CD14-positive monocyte (primary cell): ENCODE results near the gene CA10. TPM values are rescaled to one million over a fixed set of nuclear protein-coding genes. Genes with fewer than 3 reads are reported as not detected.

Experiments
- DNase-seq, 3 donors: peaks; one replicate each; pipeline ENCODE4 v3.0.0-alpha.2; 2011 to 2022
- H2AFZ ChIP-seq: 2 replicates; pipeline ENCODE4 v1.6.0; 2012; ENCODE audit warnings: mild to moderate bottlenecking, low read depth, low read length, inconsistent platforms; ENCODE audit not compliant: insufficient read depth, poor library complexity, severe bottlenecking
- H3K27ac ChIP-seq, 2 donors: 1 replicate in 1 of 2; 2 replicates in 1 of 2; pipeline ENCODE4 v1.5.1; 2012 to 2013; ENCODE audit warnings: low read length in 2 of 2, control low read depth in 1 of 2, inconsistent platforms in 1 of 2, low read depth in 1 of 2, mild to moderate bottlenecking in 1 of 2
- H3K27me3 ChIP-seq, 2 donors: one replicate each; pipeline versions ENCODE4 v1.6.0 to v1.6.1; 2011 to 2013; ENCODE audit warnings: low read length in 2 of 2; ENCODE audit not compliant: control insufficient read depth in 2 of 2, insufficient read depth in 2 of 2
- H3K36me3 ChIP-seq, 2 donors: replicated peaks in 1 of 2; 1 replicate in 1 of 2; 2 replicates in 1 of 2; pipeline versions ENCODE4 v1.5.1 to v1.6.1; 2012 to 2013; ENCODE audit warnings: low read length in 2 of 2, control low read depth in 1 of 2, inconsistent platforms in 1 of 2, mild to moderate bottlenecking in 1 of 2; ENCODE audit not compliant: insufficient read depth in 2 of 2, control insufficient read depth in 1 of 2
- H3K4me1 ChIP-seq, 2 donors: 1 replicate in 1 of 2; 2 replicates in 1 of 2; pipeline versions ENCODE4 v1.5.1 to v1.6.1; 2012 to 2013; ENCODE audit warnings: low read length in 2 of 2, control low read depth in 1 of 2, inconsistent platforms in 1 of 2, mild to moderate bottlenecking in 1 of 2, moderate library complexity in 1 of 2; ENCODE audit not compliant: insufficient read depth in 2 of 2, control insufficient read depth in 1 of 2
- H3K4me2 ChIP-seq: replicated peaks from 2 replicates; pipeline ENCODE3; 2012; ENCODE audit warnings: low read length, moderate library complexity, mild to moderate bottlenecking; ENCODE audit not compliant: poor library complexity, severe bottlenecking; ENCODE audit errors: extremely low read depth
- H3K4me3 ChIP-seq, 3 experiments: fragments of 200-600 bp in 1 of 3; sonication (generic) in 1 of 3; replicated peaks in 1 of 3; 1 replicate in 2 of 3; 2 replicates in 1 of 3; pipeline ENCODE4 v1.5.1; 2011 to 2013; ENCODE audit warnings: low read length in 3 of 3, mild to moderate bottlenecking in 3 of 3, control low read depth in 2 of 3, low read depth in 2 of 3, inconsistent platforms in 1 of 3, moderate library complexity in 1 of 3
- H3K79me2 ChIP-seq: 2 replicates; pipeline ENCODE4 v1.6.0; 2012; ENCODE audit warnings: mild to moderate bottlenecking, control low read depth, inconsistent platforms, low read length, moderate library complexity; ENCODE audit not compliant: insufficient read depth
- H3K9ac ChIP-seq: 2 replicates; pipeline ENCODE4 v1.6.0; 2017; ENCODE audit warnings: low read length, mild to moderate bottlenecking; ENCODE audit not compliant: insufficient read depth, poor library complexity, severe bottlenecking
- H3K9me3 ChIP-seq, 2 donors: replicated peaks in 1 of 2; 1 replicate in 1 of 2; 2 replicates in 1 of 2; pipeline versions ENCODE4 v1.5.1 to v1.6.1; 2012 to 2013; ENCODE audit warnings: low read length in 2 of 2, control low read depth in 1 of 2; ENCODE audit not compliant: control insufficient read depth in 1 of 2, insufficient read depth in 1 of 2
- H4K20me1 ChIP-seq: 2 replicates; pipeline ENCODE4 v1.6.0; 2012; ENCODE audit warnings: mild to moderate bottlenecking, low read length, control low read depth, moderate library complexity; ENCODE audit not compliant: insufficient read depth
- H3K27ac Mint-ChIP-seq, 7 donors: one replicate each; pipeline ENCODE4 v1.8.0; 2020; ENCODE audit warnings: mild to moderate bottlenecking in 7 of 7, mixed read lengths in 7 of 7, moderate library complexity in 6 of 7, inconsistent platforms in 2 of 7
- H3K27me3 Mint-ChIP-seq, 3 donors: one replicate each; pipeline ENCODE4 v1.8.0; 2021 to 2022; ENCODE audit warnings: low read depth in 3 of 3, mild to moderate bottlenecking in 3 of 3, mixed read lengths in 3 of 3, moderate library complexity in 3 of 3, inconsistent platforms in 1 of 3
- H3K36me3 Mint-ChIP-seq, 2 donors: one replicate each; pipeline ENCODE4 v1.8.0; 2020; ENCODE audit warnings: mixed read lengths in 2 of 2, inconsistent platforms in 1 of 2, mild to moderate bottlenecking in 1 of 2
- H3K4me1 Mint-ChIP-seq: one replicate; pipeline ENCODE4 v1.8.0; 2020; ENCODE audit warnings: mild to moderate bottlenecking, mixed read lengths
- H3K4me3 Mint-ChIP-seq, 2 donors: one replicate each; pipeline ENCODE4 v1.8.0; 2020; ENCODE audit warnings: mild to moderate bottlenecking in 2 of 2, mixed read lengths in 2 of 2, moderate library complexity in 1 of 2
- H3K9me3 Mint-ChIP-seq, 7 donors: one replicate each; pipeline ENCODE4 v1.8.0; 2020 to 2022; ENCODE audit warnings: mixed read lengths in 7 of 7, mild to moderate bottlenecking in 6 of 7, moderate library complexity in 6 of 7, inconsistent platforms in 2 of 7
- CTCF ChIP-seq: fragments of 200-600 bp; IDR thresholded peaks from one replicate; pipeline ENCODE4 v1.8.0; 2022; ENCODE audit warnings: antibody characterized with exemption, mild to moderate bottlenecking
- WGBS: methylation state at CpG from one replicate; pipeline ENCODE4 v1.1.5; 2013; ENCODE audit warnings: missing lambda C conversion rate; ENCODE audit not compliant: insufficient coverage; 5-methylcytosine and 5-hydroxymethylcytosine counted together
- intact Hi-C, 2 donors: fragments of 100-400 bp; cut with micrococcal nuclease; formaldehyde crosslinking; loops; one replicate each; pipeline versions ENCODE4 v1.15.0 to v1.15.1; 2023
- polyA plus RNA-seq, 3 donors: library from polyadenylated mRNA; depleted of rRNA in 1 of 3; unstranded in 2 of 3; stranded (reverse) in 1 of 3; fragments of 300-500 nt in 2 of 3; fragments of >200 nt in 1 of 3; fragmentation: Illumina TruSeq in 2 of 3; gene quantifications; 1 replicate in 2 of 3; 2 replicates in 1 of 3; pipeline ENCODE4 v1.2.3, GENCODE V29; 2012 to 2021

The CA10 gene
- polyA plus RNA-seq, 3 donors: not detected

GRCh38 chr17:52035336-52035915 is 123.1 kb downstream of the CA10 start:
- TF ChIP-seq CTCF: no peak
- no peak overlapping the region for H3K4me3 Mint-ChIP-seq
- intact Hi-C loops: no loop called here

DNA sequence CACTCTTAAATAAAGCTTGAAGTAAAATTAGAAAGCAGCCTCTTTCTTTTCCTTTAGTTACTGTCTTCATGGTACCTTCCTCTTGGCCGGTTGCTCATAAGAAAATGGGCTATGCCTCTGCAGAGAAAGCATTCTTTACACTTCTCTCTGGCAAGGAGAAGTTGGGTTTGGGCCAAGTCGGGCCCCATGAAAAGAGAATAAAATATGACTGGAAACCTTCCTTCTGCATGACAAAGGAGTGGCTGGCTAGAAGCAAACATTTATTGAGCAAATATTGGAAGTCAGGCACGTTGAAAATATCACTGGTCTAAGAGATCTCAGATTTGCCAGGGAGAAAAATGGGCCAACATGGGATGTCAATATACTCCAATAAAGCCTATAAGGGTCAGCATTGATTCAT is 126.1 kb downstream of the CA10 start:
- no peaks in the 10 kb centered on the region for H3K4me1 Mint-ChIP-seq
- H3K4me3 ChIP-seq: no peak overlapping the region
- intact Hi-C loops: no loop called here
- no peaks in the 10 kb centered on the region for H3K27me3 ChIP-seq
- H4K20me1 ChIP-seq: no peaks in the 10 kb centered on the region
- H3K27ac ChIP-seq: no peak overlapping the region
- H3K4me3 Mint-ChIP-seq: no peak overlapping the region
- H2AFZ ChIP-seq: no peak overlapping the region
- no peaks in the 10 kb centered on the region for H3K4me1 ChIP-seq
- no peak overlapping the region for H3K9ac ChIP-seq
- H3K27me3 Mint-ChIP-seq: peaks cover 0 to 1% (median 0%) of the 10 kb centered on the region in 3 donors
- no peaks in the 10 kb centered on the region for H3K36me3 Mint-ChIP-seq
- no peaks in the 10 kb centered on the region for H3K36me3 ChIP-seq
- H3K27ac Mint-ChIP-seq: no peak overlapping the region
- H3K9me3 ChIP-seq: peaks cover 0 to 4% of the 10 kb centered on the region in 2 donors
- no peaks in the 10 kb centered on the region for H3K79me2 ChIP-seq
- peaks cover 0 to 3% (median 1%) of the 10 kb centered on the region in 7 donors for H3K9me3 Mint-ChIP-seq
- no CpG with 5 or more reads among the region's 3 CpGs for whole genome bisulfite sequencing
- H3K4me2 ChIP-seq: no peak overlapping the region
- no peak for TF ChIP-seq CTCF
- no peak for DNase-seq

More at GRCh38 chr17:52035336-52035915, 123.1 kb downstream of the CA10 start:
- Histone ChIP-seq H2AFZ (no peak overlapping the region), H3K36me3 (no peaks in the 10 kb centered on the region), H3K27ac (no peak overlapping the region), H3K27me3 (no peaks in the 10 kb centered on the region), H3K79me2 (no peaks in the 10 kb centered on the region), H3K4me1 (no peaks in the 10 kb centered on the region), H3K4me3 (no peak overlapping the region), H4K20me1 (no peaks in the 10 kb centered on the region), H3K9me3 (peaks cover 0 to 4% of the 10 kb centered on the region in 2 donors), H3K4me2 (no peak overlapping the region), H3K9ac (no peak overlapping the region)
- H3K27me3 Mint-ChIP-seq: no peaks in the 10 kb centered on the region
- H3K9me3 Mint-ChIP-seq: peaks cover 0 to 4% (median 1%) of the 10 kb centered on the region in 7 donors
- DNase-seq: no peak
- 81% methylated on average over 3 of the region's 6 CpGs for WGBS
- H3K27ac Mint-ChIP-seq: no peak overlapping the region
- no peaks in the 10 kb centered on the region for H3K4me1 Mint-ChIP-seq
- no peaks in the 10 kb centered on the region for H3K36me3 Mint-ChIP-seq
